Glutamatergic neuron (in vitro differentiated cells): ENCODE results near the gene ZNF473. TPM values are rescaled to one million over a fixed set of nuclear protein-coding genes. Genes with fewer than 3 reads are reported as not detected.
A peak's percentile ranks its signal among the peaks of the same experiment; 100 is the strongest.

Source experiments
- DNase-seq: peaks from one replicate; pipeline ENCODE4 v3.0.0; 2022
- H3K27ac Mint-ChIP-seq: one replicate; pipeline ENCODE4 v1.8.0; 2020; ENCODE audit warnings: mild to moderate bottlenecking, mixed read lengths, inconsistent platforms; ENCODE audit not compliant: unreplicated experiment
- H3K27me3 Mint-ChIP-seq: one replicate; pipeline ENCODE4 v1.8.0; 2020; ENCODE audit warnings: mild to moderate bottlenecking, moderate library complexity, mixed read lengths, inconsistent platforms; ENCODE audit not compliant: unreplicated experiment
- H3K36me3 Mint-ChIP-seq: one replicate; pipeline ENCODE4 v1.8.0; 2020; ENCODE audit warnings: mild to moderate bottlenecking, mixed read lengths, inconsistent platforms; ENCODE audit not compliant: unreplicated experiment
- H3K4me1 Mint-ChIP-seq: one replicate; pipeline ENCODE4 v1.8.0; 2020; ENCODE audit warnings: mild to moderate bottlenecking, low read depth, mixed read lengths, inconsistent platforms; ENCODE audit not compliant: unreplicated experiment
- H3K4me3 Mint-ChIP-seq: one replicate; pipeline ENCODE4 v1.8.0; 2020; ENCODE audit warnings: mild to moderate bottlenecking, mixed read lengths, inconsistent platforms; ENCODE audit not compliant: unreplicated experiment
- H3K9me3 Mint-ChIP-seq: one replicate; pipeline ENCODE4 v1.8.0; 2020; ENCODE audit warnings: mild to moderate bottlenecking, moderate library complexity, mixed read lengths, inconsistent platforms; ENCODE audit not compliant: unreplicated experiment
- total RNA-seq: library from RNA; stranded (reverse); fragmentation: NEBNext Ultra II Directional; extraction: Animal tissue kit (Norgen Biotek cat#: 25700); gene quantifications from one replicate; pipeline ENCODE4 v1.2.1, GENCODE V29; 2021; ENCODE audit not compliant: unreplicated experiment
- TF ChIP-seq, protein P1 (sequence below): fragments of 200-600 bp; sonication (generic); IDR thresholded peaks from one replicate; pipeline ENCODE4 v1.5.0; 2021; ENCODE audit not compliant: partially characterized antibody, unreplicated experiment

The ZNF473 gene
- total RNA-seq, 1 donor from 2014 or later: 13.4 TPM

DNA sequence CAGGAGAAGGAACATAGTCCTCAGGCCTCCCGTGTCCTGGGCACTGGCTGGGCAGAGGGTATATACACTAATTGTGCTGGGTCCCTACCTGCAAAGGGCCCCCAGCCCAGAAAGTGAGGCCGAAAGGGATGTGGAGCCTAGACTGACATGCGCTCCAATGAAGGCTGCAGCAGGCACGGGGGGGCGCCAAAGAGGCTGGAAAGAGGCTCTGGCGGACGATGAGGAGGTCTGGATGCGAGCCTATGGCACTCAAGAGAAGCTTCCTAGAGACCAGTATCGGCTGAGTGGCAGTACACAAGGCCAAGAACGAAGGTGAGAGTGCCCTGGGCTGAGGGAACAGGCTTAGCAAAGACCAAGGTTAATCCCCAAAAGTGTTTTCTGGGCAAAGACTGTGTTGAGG, 17.3 kb upstream of the ZNF473 start:
- H3K4me1 Mint-ChIP-seq: no peaks in the 10 kb centered on the region
- TF ChIP-seq, protein P1, sequence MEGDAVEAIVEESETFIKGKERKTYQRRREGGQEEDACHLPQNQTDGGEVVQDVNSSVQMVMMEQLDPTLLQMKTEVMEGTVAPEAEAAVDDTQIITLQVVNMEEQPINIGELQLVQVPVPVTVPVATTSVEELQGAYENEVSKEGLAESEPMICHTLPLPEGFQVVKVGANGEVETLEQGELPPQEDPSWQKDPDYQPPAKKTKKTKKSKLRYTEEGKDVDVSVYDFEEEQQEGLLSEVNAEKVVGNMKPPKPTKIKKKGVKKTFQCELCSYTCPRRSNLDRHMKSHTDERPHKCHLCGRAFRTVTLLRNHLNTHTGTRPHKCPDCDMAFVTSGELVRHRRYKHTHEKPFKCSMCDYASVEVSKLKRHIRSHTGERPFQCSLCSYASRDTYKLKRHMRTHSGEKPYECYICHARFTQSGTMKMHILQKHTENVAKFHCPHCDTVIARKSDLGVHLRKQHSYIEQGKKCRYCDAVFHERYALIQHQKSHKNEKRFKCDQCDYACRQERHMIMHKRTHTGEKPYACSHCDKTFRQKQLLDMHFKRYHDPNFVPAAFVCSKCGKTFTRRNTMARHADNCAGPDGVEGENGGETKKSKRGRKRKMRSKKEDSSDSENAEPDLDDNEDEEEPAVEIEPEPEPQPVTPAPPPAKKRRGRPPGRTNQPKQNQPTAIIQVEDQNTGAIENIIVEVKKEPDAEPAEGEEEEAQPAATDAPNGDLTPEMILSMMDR: no peak
- H3K9me3 Mint-ChIP-seq: peaks cover 2% of the 10 kb centered on the region
- peaks cover 6% of the 10 kb centered on the region for H3K27me3 Mint-ChIP-seq
- peak; percentile 69 for DNase-seq
- H3K4me3 Mint-ChIP-seq: no peak overlapping the region
- peaks cover 5% of the 10 kb centered on the region for H3K36me3 Mint-ChIP-seq
- no peak overlapping the region for H3K27ac Mint-ChIP-seq

DNA sequence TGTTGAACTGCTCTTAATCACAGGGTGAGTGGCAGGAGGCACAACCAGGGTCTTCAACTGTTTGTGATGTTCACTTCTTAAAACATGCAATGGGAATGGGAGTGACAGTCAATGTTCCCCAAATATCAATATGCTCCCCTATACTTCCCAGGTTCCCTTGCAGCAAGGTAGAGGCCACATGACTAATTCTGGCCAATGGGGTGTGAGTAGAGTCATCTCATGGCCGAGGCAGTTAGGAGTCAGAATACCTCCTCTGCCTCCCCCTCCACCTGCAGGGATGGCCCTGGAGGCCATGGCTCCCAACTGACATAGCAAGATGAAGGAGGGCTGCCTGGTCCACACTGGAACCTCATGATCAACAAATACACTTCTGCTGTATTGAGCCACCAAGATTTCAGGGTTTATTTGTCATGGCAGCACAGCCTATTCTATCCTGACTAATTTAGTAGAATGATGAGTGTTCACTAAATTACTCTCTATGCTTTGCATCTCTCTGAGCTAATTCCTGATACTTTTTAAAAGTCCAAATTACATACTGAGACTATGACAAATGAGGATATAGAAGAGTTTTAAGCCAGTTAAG, 9.5 kb upstream of the ZNF473 start:
- Mint-ChIP-seq H3K27me3 (peaks cover 6% of the 10 kb centered on the region), H3K9me3 (peaks cover 2% of the 10 kb centered on the region), H3K4me3 (no peak overlapping the region), H3K36me3 (peaks cover 8% of the 10 kb centered on the region), H3K27ac (no peak overlapping the region), H3K4me1 (no peaks in the 10 kb centered on the region)
- DNase-seq: no peak
- TF ChIP-seq, protein P1: no peak

DNA sequence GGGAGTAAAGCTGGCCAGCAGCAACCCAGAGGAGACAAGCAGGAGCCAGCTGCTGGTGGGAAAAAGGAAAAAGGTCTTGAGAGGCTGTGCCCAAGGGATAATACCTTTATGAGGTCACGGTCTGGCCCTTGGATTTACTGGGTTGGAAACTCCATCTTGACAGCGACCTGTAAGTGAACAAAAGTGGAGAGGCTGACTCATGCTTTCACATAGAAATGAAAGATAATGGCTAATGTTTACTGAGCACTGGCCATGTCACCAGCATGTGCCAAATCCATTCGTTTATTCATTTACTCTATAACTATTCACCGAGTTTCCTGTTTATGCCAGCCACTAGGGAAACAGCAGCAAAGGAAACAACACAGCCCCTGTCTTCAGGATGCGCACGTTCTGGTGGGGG, 5.3 kb upstream of the ZNF473 start:
- Mint-ChIP-seq H3K4me1 (peaks cover 3% of the 10 kb centered on the region), H3K4me3 (no peak overlapping the region), H3K9me3 (peaks cover 4% of the 10 kb centered on the region), H3K27ac (no peak overlapping the region), H3K36me3 (no peaks in the 10 kb centered on the region), H3K27me3 (peaks cover 8% of the 10 kb centered on the region)
- TF ChIP-seq, protein P1: no peak
- DNase-seq: no peak

DNA sequence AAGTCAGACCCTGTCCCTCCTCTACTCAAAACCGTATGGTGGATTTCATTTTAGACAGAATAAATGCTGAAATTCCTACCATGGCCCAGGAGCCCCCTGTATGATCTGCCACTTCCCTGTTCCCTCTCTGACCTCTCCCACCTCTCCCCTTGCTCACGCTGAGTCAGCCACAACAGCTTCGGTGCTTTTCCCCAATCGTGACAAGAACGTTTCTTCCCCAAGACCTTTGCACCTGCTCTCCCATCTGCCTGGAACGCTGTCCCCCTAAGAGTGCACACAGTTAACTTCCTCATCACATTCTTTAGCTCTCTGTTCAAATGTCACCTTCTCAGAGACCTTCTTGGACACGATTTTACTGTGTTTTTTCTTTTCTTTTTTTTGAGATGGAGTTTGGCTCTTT, 3.0 kb upstream of the ZNF473 start:
- DNase-seq: no peak
- H3K27me3 Mint-ChIP-seq: peaks cover 12% of the 10 kb centered on the region
- H3K4me3 Mint-ChIP-seq: peak overlapping the region; percentile 5

DNA sequence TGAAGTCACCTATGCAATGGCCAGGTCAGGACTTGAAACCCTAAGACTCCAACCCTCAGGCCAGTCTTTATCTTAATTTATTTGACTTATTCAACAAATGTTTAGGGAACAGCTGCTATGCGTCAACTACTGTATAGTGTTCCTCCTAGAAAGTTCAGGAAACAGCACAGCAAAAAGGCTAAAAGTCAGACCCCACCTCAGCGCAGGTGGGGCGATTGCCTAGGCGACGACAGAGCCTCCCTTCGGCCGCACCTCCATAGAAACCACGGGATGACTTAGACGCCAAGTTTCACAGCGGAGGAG, 1.1 kb upstream of the ZNF473 start:
- DNase-seq: no peak
- TF ChIP-seq, protein P1: no peak
- peaks cover 7% of the 10 kb centered on the region for H3K4me1 Mint-ChIP-seq

More for the DNA sequence above, 3.0 kb upstream of the ZNF473 start:
- H3K36me3 Mint-ChIP-seq: no peaks in the 10 kb centered on the region
- peaks cover 7% of the 10 kb centered on the region for H3K4me1 Mint-ChIP-seq
- TF ChIP-seq, protein P1: no peak
- no peak overlapping the region for H3K27ac Mint-ChIP-seq
- peaks cover 9% of the 10 kb centered on the region for H3K9me3 Mint-ChIP-seq

More for the DNA sequence above, 1.1 kb upstream of the ZNF473 start:
- Mint-ChIP-seq H3K27ac (no peak overlapping the region), H3K9me3 (peaks cover 9% of the 10 kb centered on the region), H3K36me3 (no peaks in the 10 kb centered on the region), H3K27me3 (peaks cover 12% of the 10 kb centered on the region), H3K4me3 (peak overlapping the region; percentile 99)
